ENCODE data around the gene KCNAB1. TPM values are rescaled to one million over a fixed set of nuclear protein-coding genes. Genes with fewer than 3 reads are reported as not detected.
"Not testable (repeated sequence)": the region's sequence is repeated elsewhere in the genome, so short reads cannot be mapped to it uniquely, and the experiment has no call there.

The KCNAB1 gene
- total RNA-seq, 3 donors from 2014 or later (not counting 1 experiment from before 2014, with no cell fraction given): not detected

DNA sequence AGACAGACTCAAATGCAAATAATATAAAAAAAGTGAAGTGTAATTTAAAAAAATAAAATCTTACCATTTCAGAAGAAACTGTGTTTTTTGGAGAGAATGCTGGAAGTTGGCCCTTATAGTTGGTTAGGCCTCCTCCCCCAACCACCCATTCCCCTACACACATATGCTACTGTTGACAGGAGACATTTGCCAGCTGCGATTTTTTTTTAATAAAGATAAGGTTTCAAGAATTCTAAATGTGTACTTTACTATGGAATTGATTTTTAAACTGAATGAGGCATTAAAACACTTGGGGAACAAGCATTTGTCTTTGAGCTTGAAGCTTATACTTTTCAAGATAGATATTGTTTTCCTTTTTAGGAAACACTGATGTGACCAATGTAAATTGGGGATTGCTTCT lies 438.9 kb downstream of the KCNAB1 start:
- Histone ChIP-seq H3K36me3 (ENCODE audit: control insufficient read depth, insufficient read depth, low read length) (no peaks in the 10 kb centered on the region), H3K4me3 (ENCODE audit: low read length) (no peak overlapping the region), H3K27me3 (ENCODE audit: control insufficient read depth, insufficient read depth, low read length) (no peaks in the 10 kb centered on the region), H3K27ac (ENCODE audit: low read length) (no peak overlapping the region), H3K4me1 (ENCODE audit: control insufficient read depth, insufficient read depth, low read length) (peaks cover 4% of the 10 kb centered on the region), H3K9me3 (ENCODE audit: control insufficient read depth, insufficient read depth, low read length) (no peaks in the 10 kb centered on the region)
- Mint-ChIP-seq H3K27ac (no peak overlapping the region), H3K9me3 (no peaks in the 10 kb centered on the region), H3K36me3 (no peaks in the 10 kb centered on the region), H3K4me3 (no peak overlapping the region), H3K4me1 (peaks cover 5 to 8% of the 10 kb centered on the region in 2 donors), H3K27me3 (ENCODE audit: low read depth in 2 of 2) (peaks cover 0 to 8% of the 10 kb centered on the region in 2 donors)
- TF ChIP-seq, protein P1, sequence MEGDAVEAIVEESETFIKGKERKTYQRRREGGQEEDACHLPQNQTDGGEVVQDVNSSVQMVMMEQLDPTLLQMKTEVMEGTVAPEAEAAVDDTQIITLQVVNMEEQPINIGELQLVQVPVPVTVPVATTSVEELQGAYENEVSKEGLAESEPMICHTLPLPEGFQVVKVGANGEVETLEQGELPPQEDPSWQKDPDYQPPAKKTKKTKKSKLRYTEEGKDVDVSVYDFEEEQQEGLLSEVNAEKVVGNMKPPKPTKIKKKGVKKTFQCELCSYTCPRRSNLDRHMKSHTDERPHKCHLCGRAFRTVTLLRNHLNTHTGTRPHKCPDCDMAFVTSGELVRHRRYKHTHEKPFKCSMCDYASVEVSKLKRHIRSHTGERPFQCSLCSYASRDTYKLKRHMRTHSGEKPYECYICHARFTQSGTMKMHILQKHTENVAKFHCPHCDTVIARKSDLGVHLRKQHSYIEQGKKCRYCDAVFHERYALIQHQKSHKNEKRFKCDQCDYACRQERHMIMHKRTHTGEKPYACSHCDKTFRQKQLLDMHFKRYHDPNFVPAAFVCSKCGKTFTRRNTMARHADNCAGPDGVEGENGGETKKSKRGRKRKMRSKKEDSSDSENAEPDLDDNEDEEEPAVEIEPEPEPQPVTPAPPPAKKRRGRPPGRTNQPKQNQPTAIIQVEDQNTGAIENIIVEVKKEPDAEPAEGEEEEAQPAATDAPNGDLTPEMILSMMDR (IDR thresholded peaks at IDR 0.05): no peak
- WGBS (ENCODE audit: insufficient coverage): 78% methylated on average over 1 of the region's 1 CpG
- ATAC-seq (no peak), DNase-seq (no peak)
- intact Hi-C loops (cut with micrococcal nuclease): loop anchor here (5.0 to 10.0 kb wide), 4 partner anchors 265 to 705 kb away; partner anchors contain the start of genes GMPS, LEKR1 and SLC33A1

DNA sequence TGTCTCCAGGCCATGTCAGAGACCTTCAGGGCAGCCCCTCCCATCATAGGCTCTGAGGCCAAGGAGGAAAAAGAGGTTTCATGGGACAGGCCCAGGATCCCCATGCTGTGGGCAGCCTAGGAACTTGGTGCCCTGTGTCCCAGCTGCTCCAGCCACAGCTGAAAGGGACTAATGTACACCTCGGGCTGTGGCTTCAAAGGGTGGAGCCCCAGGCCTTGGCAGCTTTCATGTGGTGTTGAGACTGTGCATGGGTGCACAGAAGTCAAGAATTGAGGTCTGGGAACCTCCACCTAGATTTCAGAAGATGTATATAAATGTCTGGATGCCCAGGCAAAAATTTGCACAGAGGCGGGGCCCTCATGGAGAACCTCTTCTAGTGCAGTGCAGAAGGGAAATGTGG lies 441.2 kb downstream of the KCNAB1 start:
- WGBS (ENCODE audit: insufficient coverage): 50% methylated on average over 2 of the region's 2 CpGs

DNA sequence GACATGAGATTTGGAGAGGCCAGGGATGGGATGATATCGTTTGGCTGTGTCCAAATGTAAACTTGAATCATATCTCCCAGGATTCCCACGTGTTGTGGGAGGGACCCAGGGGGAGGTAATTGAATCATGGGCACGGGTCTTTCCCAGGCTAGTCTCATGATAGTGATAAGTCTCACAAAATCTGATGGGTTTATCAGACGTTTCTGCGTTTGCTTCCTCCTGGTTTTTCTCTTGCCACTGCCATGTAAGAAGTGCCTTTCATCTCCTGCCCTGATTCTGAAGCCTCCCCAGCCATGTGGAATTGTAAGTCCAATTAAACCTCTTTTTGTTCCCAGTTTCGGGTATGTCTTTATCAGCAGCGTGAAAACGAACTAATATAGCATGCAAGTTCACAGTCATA lies 442.1 kb downstream of the KCNAB1 start:
- intact Hi-C loops (cut with micrococcal nuclease); H3K27me3 ChIP-seq (ENCODE audit: control insufficient read depth, insufficient read depth, low read length); H3K27ac ChIP-seq (ENCODE audit: low read length); DNase-seq; H3K27ac Mint-ChIP-seq; H3K36me3 ChIP-seq (ENCODE audit: control insufficient read depth, insufficient read depth, low read length); H3K4me3 Mint-ChIP-seq; H3K4me1 ChIP-seq (ENCODE audit: control insufficient read depth, insufficient read depth, low read length); H3K4me1 Mint-ChIP-seq; H3K9me3 Mint-ChIP-seq; H3K4me3 ChIP-seq (ENCODE audit: low read length); H3K9me3 ChIP-seq (ENCODE audit: control insufficient read depth, insufficient read depth, low read length); ATAC-seq; H3K36me3 Mint-ChIP-seq: not testable (repeated sequence)
- 92% methylated on average over 8 of the region's 8 CpGs for whole genome bisulfite sequencing (ENCODE audit: insufficient coverage)
- H3K27me3 Mint-ChIP-seq (ENCODE audit: low read depth in 2 of 2): peaks cover 0 to 12% of the 10 kb centered on the region in 2 donors

More for the DNA sequence above, 441.2 kb downstream of the KCNAB1 start:
- Histone ChIP-seq H3K27ac (ENCODE audit: low read length) (no peak overlapping the region), H3K9me3 (ENCODE audit: control insufficient read depth, insufficient read depth, low read length) (no peaks in the 10 kb centered on the region), H3K36me3 (ENCODE audit: control insufficient read depth, insufficient read depth, low read length) (no peaks in the 10 kb centered on the region), H3K4me1 (ENCODE audit: control insufficient read depth, insufficient read depth, low read length) (no peaks in the 10 kb centered on the region), H3K4me3 (ENCODE audit: low read length) (no peak overlapping the region), H3K27me3 (ENCODE audit: control insufficient read depth, insufficient read depth, low read length) (no peaks in the 10 kb centered on the region)
- H3K36me3 Mint-ChIP-seq: no peaks in the 10 kb centered on the region
- DNase-seq: no peak
- peaks cover 0 to 8% of the 10 kb centered on the region in 2 donors for H3K27me3 Mint-ChIP-seq (ENCODE audit: low read depth in 2 of 2)
- H3K27ac Mint-ChIP-seq: no peak overlapping the region
- TF ChIP-seq, protein P1 (IDR thresholded peaks at IDR 0.05): no peak
- no peak for ATAC-seq
- H3K9me3 Mint-ChIP-seq: no peaks in the 10 kb centered on the region
- H3K4me1 Mint-ChIP-seq: no peaks in the 10 kb centered on the region
- H3K4me3 Mint-ChIP-seq: no peak overlapping the region
- intact Hi-C loops (cut with micrococcal nuclease): no loop called here

DNA sequence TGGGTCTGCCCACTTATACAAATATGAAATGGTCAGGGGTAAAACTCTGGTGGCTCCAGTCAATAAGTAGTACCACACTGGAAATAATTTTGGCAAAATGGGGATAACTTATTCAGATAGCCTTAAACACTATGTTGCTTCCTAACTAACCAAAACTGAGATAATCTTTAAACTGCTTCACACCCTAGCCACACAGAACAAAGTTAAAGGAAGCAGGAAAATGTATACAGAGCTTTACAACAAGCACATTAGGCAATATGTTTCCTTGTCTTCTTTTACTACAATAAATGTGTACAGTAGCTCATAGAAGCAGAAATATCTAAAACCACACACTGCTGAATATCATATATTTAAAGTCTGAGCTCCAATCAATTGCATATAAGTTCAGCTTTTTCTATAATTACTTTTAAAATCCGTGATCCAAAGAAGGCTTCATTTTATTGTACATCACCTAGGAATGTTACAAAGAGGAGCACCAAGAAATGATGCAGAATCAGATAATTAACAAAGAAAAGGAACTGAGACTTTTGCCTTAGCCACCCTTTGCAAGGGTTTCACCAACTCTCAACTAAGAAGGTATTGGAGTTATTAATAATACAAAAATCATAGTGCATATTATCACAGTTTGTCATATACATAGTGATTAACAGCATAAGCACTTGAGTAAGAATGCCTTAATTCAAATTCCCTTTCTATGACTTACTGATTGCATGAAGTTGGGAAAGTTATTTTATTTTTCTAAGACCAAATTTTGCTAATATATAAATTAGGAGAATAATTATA lies 443.7 kb downstream of the KCNAB1 start:
- TF ChIP-seq, protein P1 (IDR thresholded peaks at IDR 0.05): no peak
- intact Hi-C loops (cut with micrococcal nuclease): no loop called here
- no peaks in the 10 kb centered on the region for H3K9me3 ChIP-seq (ENCODE audit: control insufficient read depth, insufficient read depth, low read length)
- H3K36me3 ChIP-seq (ENCODE audit: control insufficient read depth, insufficient read depth, low read length): no peaks in the 10 kb centered on the region
- no CpG with 5 or more reads among the region's 1 CpG for WGBS (ENCODE audit: insufficient coverage)
- Mint-ChIP-seq H3K36me3 (no peaks in the 10 kb centered on the region), H3K9me3 (no peaks in the 10 kb centered on the region), H3K27ac (no peak overlapping the region), H3K4me3 (no peak overlapping the region), H3K4me1 (no peaks in the 10 kb centered on the region), H3K27me3 (ENCODE audit: low read depth in 2 of 2) (peaks cover 0 to 14% of the 10 kb centered on the region in 2 donors)
- H3K27ac ChIP-seq (ENCODE audit: low read length): no peak overlapping the region
- no peak for ATAC-seq
- H3K27me3 ChIP-seq (ENCODE audit: control insufficient read depth, insufficient read depth, low read length): no peaks in the 10 kb centered on the region
- no peaks in the 10 kb centered on the region for H3K4me1 ChIP-seq (ENCODE audit: control insufficient read depth, insufficient read depth, low read length)
- no peak overlapping the region for H3K4me3 ChIP-seq (ENCODE audit: low read length)
- no peak for DNase-seq

DNA sequence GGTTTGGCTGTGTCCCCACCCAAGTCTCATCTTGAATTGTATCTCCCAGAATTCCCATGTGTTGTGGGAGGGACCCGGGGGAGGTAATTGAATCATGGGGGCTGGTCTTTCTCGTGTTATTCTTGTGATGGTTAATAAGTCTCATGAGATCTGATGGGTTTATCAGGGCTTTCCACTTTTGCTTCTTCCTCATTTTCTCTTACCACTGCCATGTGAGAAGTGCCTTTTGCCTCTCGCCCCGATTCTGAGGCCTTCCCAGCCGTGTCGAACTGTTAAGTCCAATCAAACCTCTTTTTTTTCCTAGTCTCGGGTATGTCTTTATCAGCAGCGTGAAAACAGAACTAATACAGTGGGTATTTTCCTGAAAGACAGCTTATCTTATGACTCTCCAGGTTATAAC lies 448.6 kb downstream of the KCNAB1 start:
- ATAC-seq; H3K27ac Mint-ChIP-seq; H3K36me3 Mint-ChIP-seq; H3K36me3 ChIP-seq (ENCODE audit: control insufficient read depth, insufficient read depth, low read length); H3K4me1 ChIP-seq (ENCODE audit: control insufficient read depth, insufficient read depth, low read length); H3K4me3 ChIP-seq (ENCODE audit: low read length); H3K4me3 Mint-ChIP-seq; intact Hi-C loops (cut with micrococcal nuclease); H3K27ac ChIP-seq (ENCODE audit: low read length); H3K4me1 Mint-ChIP-seq; DNase-seq; H3K9me3 ChIP-seq (ENCODE audit: control insufficient read depth, insufficient read depth, low read length); H3K9me3 Mint-ChIP-seq; H3K27me3 ChIP-seq (ENCODE audit: control insufficient read depth, insufficient read depth, low read length): not testable (repeated sequence)
- H3K27me3 Mint-ChIP-seq (ENCODE audit: low read depth in 2 of 2): peaks cover 17 to 18% of the 10 kb centered on the region in 2 donors
- 77% methylated on average over 8 of the region's 8 CpGs for WGBS (ENCODE audit: insufficient coverage)

DNA sequence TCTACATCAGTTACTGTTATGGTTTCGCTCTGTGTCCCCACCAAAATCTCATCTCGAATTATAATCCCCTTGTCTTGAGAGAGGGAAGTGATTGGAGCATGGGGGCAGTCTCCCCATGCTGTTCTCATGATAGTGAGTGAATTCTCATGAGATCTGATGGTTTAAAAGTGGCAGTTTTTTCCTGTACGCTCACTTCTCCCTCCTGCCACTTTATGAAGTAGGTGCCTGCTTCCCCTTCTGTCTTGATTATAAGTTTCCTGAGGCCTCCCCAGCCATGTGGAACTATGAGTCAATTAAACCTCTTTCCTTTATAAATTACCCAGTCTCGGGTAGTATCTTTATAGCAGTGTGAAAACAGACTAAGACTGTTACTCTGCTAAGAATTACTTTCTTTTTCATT lies 449.5 kb downstream of the KCNAB1 start:
- H3K27ac ChIP-seq (ENCODE audit: low read length); H3K27ac Mint-ChIP-seq; H3K9me3 Mint-ChIP-seq; H3K4me1 ChIP-seq (ENCODE audit: control insufficient read depth, insufficient read depth, low read length); H3K4me3 Mint-ChIP-seq; H3K27me3 ChIP-seq (ENCODE audit: control insufficient read depth, insufficient read depth, low read length); intact Hi-C loops (cut with micrococcal nuclease); H3K4me1 Mint-ChIP-seq; H3K36me3 ChIP-seq (ENCODE audit: control insufficient read depth, insufficient read depth, low read length); H3K36me3 Mint-ChIP-seq; H3K4me3 ChIP-seq (ENCODE audit: low read length); ATAC-seq; DNase-seq; H3K9me3 ChIP-seq (ENCODE audit: control insufficient read depth, insufficient read depth, low read length): not testable (repeated sequence)
- peaks cover 22 to 25% of the 10 kb centered on the region in 2 donors for H3K27me3 Mint-ChIP-seq (ENCODE audit: low read depth in 2 of 2)
- 86% methylated on average over 1 of the region's 4 CpGs for WGBS (ENCODE audit: insufficient coverage)

Data from natural killer cell (primary cell).